B cell (primary cell): ENCODE measurements around the gene CCDC138.

ENCODE experiments used
- EZH2 ChIP-seq: IDR thresholded peaks from 2 replicates; pipeline ENCODE4 v1.6.1; 2012; ENCODE audit warnings: borderline replicate concordance, low read depth, mild to moderate bottlenecking, moderate library complexity, low read length; ENCODE audit not compliant: insufficient read depth, poor library complexity, severe bottlenecking
- TF ChIP-seq, protein P1 (sequence below): fragments of 200-600 bp; IDR thresholded peaks from one replicate; pipeline ENCODE4 v1.8.0; 2022; ENCODE audit warnings: antibody characterized with exemption, mild to moderate bottlenecking

DNA sequence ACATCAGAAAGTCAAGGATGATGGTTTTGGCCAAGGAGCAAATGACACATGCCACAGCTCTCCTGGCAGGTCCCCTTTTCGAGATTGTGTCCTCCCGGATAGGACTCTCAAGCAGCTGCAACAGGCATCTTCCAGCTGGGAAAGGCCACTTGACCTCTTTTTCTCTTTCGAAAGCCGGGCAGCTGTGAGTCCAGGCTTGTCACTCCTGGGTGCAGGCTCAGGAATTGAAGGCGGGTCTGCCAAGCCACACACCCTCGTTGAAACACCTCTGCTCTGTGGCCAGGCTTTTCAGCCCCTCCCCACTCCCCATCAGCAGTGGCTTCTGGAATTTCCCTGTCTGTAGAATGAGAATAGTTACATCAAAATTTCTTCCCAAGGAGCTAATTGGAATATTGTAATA, 98.0 kb downstream of the CCDC138 start:
- TF ChIP-seq, protein P1, sequence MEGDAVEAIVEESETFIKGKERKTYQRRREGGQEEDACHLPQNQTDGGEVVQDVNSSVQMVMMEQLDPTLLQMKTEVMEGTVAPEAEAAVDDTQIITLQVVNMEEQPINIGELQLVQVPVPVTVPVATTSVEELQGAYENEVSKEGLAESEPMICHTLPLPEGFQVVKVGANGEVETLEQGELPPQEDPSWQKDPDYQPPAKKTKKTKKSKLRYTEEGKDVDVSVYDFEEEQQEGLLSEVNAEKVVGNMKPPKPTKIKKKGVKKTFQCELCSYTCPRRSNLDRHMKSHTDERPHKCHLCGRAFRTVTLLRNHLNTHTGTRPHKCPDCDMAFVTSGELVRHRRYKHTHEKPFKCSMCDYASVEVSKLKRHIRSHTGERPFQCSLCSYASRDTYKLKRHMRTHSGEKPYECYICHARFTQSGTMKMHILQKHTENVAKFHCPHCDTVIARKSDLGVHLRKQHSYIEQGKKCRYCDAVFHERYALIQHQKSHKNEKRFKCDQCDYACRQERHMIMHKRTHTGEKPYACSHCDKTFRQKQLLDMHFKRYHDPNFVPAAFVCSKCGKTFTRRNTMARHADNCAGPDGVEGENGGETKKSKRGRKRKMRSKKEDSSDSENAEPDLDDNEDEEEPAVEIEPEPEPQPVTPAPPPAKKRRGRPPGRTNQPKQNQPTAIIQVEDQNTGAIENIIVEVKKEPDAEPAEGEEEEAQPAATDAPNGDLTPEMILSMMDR = no peak
- no peak for TF ChIP-seq EZH2
